Stimulated activated CD4-positive, alpha-beta T cell treated with anti-CD3 and anti-CD28 coated beads, Interleukin-4, amount 100 ng/mL, for 4 hours (primary cell): ENCODE data around the gene PUM1.
"Not testable (repeated sequence)": the region's sequence is repeated elsewhere in the genome, so short reads cannot be mapped to it uniquely, and the experiment has no call there.

ENCODE experiments used
- DNase-seq, 2 experiments: peaks; one replicate each; pipeline ENCODE4 v3.0.0-alpha.2; 2020

PUM1 gene

DNA sequence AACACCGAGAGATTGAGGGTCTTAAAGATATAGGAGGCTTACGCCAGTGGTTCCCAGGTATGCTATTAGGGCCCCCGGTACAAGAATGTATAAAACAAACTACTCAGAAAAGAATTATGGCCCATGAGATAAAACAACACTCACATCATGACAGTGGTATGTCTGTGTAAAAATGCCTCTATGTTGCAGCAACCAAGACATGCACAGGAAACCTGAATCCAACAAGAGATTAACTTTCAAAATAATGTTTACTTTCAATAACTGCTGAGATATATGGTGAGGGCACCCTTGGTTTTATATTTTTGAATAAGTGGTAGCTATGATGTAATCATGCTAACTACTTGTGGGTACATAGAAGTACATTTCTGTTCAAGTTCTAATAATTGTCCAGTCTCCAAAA lies 74.9 kb downstream of the PUM1 start:
- DNase-seq, result no peak

DNA sequence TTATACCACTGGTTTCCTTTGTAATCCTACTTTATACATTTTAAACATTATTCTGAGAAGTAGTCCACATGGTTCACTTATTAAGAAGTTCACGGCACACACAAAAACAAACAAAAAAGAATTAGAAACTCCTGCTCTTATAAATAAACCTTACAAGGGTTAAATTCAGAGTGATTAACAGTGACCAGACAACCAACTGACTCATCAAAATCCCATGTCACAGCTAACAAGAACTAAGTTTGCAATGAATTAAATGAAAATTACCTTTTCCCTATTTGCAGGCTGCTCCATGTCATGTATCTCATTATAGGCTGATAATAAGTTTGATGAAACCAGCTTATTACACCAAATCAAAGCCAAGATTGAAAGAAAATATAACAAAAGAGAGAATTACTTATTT lies 77.5 kb downstream of the PUM1 start:
- no peak for DNase-seq

DNA sequence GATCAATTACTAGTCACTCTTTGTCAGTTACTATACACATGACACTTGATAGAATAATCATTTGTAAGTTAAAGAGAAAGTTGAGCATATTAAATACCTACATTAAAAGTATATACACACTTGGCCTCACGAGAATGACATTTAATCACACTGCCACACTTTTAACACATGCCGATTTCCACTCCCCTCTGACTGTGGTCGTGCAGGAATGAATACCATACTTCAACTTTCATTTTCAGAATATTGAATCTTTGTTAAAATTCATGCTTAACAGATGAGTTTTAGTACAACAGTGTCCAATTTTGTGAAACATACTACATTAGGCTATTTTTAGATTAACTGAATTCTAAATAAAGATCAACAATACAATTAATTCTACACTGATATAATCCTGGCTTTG lies 78.8 kb downstream of the PUM1 start:
- no peak for DNase-seq

DNA sequence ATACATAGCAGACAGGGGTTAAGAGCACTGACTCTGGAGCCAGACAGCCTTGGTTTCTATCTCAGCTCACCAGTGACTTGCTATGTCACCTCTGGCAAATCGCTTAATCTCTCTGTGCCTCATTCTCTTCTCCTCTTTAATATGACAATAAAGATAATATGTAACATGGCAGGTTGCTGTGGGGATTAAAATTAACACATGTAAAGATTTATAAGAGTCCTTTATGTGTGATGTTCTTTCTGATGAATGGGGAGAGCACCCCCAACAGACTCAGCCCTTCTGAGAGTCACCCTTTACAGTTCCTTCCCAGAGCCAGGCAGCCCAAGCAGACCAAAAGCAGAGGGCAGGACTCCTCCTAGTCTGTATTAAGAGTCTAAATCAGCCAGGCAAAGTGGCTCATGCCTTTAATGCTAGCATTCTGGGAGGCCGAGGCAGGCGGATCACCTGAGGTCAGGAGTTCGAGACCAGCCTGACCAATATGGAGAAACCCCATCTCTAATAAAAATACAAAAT lies 80.5 kb downstream of the PUM1 start:
- no peak for DNase-seq

DNA sequence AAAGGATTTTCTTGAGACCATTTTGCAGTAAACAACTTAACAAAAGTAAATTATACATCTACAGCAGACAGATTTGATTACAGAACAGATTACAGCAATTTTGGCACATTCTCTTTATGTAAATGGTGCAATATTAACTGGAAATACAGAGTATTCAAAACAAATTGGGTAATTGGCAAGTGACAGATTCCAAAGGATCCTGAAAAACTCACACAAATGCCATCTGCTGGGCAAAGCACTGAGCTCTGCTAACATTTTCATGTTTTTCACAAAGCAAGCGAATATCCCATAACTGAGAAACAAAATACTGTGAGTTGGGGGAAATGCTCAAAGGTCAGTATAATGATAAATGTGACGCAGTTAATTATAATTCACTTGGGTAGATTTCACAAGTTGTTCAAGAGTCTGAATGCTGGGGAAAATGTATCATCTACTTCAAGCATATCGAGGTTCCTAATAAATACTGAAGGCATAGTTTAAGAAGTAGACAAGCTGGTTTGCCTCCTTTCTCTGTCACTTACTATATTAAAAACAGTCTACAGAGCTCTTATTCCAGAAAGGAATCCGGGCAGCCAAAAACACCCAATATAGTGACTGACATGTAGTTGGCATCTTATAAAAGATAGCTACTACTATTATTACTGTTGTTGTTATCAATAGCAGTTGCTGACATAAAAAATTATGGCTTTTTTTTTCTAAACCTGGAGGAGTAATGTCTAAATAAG lies 81.2 kb downstream of the PUM1 start:
- no peak for DNase-seq

DNA sequence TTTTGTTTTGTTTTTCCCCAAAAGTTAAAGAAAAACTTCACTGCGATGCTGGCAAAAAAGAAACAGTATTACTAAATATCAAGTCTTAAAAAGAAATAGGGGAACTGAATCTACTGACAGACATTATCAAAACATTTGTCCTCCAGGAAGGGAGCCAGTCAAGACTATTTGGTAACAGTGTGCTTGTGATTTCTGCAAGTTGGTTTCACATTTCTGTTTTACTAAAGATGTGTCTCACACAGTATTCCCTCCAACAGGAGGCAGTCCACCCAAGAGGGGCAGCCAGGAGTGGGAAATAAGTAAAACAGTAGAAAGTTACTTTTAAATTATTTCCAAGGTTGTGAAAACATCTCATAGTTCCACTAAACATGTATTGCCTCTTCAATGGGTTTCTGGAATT lies 82.6 kb downstream of the PUM1 start:
- no peak for DNase-seq

DNA sequence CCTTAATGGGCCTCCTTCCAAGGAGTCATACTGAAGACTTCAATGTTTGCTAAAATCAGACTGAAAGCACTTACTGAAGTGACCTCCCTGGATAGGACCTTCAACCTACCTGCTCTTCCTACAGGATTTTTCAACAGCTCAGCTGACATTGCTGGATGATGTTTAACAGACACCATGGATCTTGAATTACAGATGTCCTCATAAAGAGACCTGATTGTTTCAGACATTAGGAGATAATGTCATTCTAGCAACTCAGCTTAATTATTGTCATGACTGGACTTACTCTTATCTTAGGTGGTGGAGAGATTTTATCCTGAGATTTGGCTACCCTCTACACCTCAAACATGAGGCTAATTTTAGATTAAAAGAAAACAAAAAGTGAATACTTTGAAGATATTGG lies 83.1 kb downstream of the PUM1 start:
- DNase-seq, result no peak

DNA sequence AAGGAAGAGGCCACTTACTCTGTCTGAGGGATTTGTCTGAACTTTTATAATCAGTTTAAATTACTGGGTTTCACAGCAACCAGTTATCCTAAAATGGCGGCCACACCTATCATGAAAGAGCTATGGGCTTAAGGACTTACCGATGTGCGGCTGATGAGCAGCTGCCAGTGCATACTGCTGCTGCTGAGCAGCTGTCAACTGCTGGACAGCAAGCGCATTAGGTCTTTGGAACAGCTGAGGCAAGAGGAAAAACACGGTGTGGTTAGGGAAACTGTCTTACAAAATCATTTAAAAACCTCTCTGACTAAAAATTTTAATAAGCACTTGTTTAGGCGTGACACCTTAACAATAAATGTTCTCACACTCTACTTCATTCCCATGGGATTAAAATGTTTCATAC lies 84.3 kb downstream of the PUM1 start:
- DNase-seq, result no peak

DNA sequence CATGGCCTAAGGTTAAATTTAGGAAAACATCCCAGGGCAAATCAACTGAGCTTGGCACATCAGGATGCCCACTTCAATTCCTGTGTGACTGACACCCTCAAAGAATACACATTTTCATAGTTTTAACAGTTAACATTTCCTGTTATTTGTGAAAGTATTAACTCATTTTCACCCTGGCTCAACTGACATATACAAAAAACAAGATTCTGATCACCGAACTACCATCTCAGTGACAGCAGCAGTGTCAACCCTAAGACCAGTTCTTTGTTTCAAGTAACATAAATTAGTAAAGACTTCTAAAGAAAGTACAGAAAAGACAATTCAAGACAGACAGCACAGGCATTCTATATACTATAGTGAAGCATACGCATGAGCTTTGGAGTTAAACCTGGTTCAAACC lies 88.0 kb downstream of the PUM1 start:
- no peak for DNase-seq

DNA sequence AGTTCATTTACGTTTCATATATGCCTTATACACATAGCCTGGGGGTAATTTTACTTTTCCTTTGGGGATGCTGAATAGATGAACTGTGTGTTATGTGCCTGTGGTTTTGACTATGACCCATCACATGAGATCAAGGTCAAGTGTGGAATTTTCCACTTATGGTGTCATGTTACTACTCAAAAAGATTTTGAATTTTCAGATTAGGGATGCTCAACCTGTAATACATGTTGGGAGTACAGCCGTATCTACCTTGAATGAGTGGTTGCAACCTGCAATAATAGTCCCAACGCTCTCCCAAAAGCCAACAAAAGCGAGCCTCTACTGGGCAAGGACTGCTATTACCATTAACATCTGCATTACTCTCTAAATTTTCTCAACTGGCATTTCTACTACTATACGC lies 88.4 kb downstream of the PUM1 start:
- no peak for DNase-seq

DNA sequence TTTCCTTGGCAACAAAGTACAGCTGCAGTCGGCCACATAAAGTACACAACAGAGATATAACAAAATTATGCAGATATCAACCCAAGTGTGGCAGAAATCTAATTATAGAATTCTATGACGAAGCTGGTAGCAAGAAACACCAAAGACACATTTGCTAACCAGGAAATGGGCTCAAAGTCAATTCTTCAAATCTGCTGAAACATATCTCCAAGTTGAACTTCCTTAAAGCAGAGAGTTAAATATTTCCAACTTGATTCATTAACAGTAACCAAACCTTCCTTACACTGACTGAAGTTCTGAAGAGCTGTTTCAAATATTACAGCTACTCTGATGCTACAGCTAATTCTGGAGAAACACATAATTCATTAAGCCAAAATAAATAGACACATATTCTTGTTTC lies 89.4 kb downstream of the PUM1 start:
- DNase-seq, result no peak

DNA sequence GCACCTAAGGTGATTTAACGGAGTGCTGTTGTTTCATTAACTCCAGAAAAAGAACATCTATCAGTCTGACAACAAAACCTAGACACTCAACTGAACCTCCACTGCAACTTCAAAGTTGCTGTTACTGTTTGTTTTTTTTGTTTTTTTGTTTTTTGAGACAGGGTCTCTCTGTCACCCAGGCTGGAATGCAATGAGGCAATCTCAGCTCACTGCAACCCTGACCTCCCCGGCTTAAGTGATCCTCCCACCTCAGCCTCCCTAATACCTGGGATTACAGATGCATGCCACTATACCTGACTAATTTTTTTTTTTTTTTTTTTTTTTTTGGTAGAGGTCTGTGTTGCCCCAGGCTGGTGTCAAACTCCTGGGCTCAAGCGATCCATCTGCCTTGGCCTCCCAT lies 90.3 kb downstream of the PUM1 start:
- DNase-seq, result no peak

DNA sequence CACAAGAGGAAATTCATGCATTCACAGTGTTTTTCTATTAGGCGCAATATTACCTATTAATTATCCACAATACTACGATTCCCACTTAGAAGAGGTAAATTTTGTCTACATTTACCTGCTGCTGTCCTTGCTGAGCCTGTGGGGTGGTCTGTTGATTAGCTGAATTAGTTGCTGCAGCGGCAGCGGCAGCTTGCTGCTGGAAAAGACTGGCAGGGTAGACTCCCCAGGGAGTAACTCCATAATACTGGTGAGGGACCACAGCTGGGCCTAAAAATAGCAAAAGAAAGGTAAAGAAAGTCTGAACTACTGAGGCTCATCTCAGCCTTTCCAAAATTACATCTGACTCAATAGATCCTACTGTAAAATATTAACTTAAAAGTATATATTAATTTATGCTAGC lies 91.0 kb downstream of the PUM1 start:
- DNase-seq, result no peak

DNA sequence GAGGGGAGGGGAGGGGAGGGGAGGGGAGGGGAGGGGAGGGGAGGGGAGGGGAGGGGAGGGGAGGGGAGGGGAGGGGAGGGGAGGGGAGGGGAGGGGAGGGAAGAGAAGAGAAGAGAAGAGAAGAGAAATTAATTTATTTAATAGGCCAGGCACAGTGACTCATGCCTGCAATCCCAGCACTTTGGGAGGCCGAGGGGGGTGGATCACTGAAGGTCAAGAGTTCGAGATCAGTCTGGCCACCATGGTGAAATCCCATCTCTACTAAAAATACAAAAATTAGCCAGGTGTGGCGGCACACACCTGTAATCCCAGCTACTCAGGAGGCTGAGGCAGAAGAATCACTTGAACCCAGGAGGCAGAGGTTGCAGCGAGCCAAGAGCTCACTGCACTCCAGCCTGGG lies 93.2 kb downstream of the PUM1 start:
- not testable (repeated sequence) for DNase-seq

DNA sequence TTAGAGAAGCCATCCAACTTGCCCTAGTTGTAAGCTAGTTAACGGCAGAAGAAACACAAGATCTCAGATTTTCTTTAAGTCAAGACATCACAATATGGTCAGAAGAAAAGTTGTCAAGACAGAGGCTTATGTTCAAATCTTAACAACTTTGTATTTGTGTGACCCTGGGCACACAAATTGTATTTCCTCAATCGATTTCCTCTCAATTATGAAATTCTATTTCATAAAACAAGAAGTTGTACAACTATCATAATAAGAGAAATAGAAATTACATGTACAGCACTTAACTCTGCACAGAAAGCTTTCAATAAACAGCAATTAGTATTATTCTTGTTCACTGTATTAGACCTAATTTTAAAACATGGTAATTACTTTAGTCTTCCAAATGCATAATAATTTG lies 94.0 kb downstream of the PUM1 start:
- DNase-seq, result no peak

DNA sequence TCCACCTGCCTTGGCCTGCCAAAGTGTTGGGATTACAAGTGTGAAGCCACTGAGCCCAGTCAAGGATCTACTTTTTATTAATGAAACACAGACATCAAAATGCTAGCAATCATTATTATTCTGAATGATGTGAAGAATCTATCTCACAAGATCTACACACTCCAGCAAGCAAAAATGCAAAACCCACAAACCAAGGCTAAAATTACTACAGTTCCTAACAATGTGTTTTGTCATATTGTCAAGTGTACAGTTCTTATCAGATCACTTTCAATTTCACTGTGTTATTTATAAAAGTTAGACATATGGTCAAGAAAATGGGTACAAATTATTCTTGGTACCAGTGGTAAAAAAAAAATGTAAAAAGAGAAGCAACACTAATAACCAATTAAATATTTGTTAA lies 95.6 kb downstream of the PUM1 start:
- DNase-seq, result no peak

DNA sequence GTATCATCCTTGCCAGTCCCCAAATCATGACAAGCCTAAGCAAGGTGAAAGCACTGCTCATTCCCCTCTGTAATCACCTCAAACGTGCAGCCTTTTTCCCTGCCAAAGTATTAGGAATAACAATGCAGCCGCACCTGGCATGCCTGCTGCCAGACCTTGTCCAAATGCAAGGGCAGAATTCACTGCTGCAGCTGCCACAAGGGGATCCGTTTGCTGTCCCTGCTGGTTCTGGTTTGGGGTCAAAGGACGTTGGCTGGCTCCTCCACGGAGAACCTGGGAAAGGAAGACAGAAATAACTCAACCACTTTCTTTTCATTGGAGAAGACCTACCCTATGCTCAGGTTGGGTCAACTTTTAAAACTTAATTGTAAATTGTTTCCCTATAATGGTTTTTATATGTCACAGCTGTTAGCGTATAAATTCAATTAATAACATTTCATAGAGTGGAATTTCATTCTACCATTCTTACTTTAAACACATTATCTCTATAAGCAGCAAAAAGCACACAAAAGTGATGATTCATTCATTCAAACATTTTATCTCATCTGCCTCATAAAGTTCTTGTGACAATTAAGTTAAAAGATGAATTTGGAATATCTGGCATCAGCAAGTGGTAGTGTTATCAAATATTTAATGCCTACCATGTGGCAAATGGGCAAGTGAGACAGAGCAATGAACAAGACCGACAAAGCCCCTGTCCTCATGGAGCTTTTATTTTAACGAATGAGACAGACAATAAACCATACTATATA lies 97.1 kb downstream of the PUM1 start:
- no peak for DNase-seq

DNA sequence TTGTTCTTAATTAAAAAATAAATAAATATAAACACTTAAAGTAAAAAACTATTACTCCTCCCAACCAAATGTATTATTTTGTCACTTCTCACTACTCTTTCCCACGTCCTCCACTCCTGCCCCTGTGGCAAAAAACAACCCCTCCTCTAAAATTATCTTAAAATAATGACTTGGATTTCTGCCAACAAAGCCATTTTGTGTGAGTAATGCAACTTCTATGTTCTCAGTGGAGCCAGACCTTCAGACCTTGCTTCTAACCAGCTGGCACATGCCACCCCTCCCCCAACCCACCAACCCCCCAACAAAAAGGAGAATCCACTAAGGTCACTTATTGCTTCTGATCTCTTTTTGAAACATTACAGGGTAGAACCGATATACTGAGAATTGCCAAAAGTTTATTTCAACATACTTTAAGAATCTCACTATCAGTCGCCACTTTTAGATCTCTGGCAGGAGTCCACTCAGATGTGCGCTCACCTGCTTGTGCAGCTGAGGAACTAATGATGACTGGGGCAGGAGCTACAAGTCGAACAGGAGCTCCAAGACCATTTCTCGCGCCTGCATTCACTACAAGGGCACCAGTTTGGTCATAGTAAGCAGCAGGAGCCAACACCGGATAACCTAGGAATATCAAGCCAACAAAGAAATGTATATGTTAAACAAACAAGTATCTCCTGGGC lies 98.7 kb downstream of the PUM1 start:
- DNase-seq, result no peak

DNA sequence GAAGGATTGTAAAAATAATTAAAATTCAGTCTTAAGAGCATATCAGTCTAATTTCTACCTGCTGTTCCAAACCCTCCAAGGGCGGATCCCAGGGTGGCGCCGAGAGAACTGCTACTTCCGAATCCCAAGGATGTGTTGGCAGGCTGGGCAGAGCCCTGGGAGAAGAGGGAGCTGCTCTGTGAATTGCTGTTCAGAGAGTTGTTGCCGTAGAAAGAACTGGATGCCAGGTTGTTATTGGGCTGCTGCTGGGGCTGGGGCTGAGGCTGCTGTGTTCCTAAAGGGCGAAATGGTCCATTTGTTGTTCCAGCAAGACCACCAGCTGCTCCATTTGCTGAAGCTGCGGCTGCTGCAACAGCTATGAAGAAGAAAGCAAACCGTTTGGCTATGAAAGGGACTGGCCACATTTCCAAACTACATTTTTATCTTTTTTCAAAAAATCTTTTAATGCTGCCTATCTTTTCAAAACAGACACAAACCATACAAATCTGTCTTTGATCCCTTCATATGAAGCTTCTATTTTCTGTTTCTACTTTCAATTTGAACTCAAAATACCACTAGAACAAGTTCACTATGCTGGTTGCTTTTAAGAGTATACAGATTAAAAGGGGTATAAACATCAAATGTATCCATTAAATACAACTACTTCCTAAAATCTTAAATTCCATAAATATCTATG lies 99.5 kb downstream of the PUM1 start:
- no peak for DNase-seq

DNA sequence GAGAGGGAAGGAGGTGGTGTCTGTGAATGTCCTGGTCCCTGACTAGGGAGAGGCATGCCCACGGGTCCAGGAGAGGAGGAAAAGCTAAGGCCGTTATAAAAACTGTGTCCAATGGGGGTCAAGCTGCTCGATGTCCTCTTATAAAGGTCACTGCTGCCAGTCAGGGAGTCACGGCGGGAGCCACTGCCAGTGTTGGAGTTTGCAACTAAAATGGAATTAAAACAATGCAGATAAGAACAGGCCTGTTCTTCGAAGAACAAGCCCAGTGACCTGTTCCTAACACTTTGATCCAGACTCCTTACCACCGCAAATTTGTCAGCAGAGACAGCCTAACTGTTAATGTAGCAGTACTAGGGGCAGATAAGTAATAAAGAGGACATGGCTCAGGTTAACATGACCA lies 100.8 kb downstream of the PUM1 start:
- DNase-seq, result no peak

DNA sequence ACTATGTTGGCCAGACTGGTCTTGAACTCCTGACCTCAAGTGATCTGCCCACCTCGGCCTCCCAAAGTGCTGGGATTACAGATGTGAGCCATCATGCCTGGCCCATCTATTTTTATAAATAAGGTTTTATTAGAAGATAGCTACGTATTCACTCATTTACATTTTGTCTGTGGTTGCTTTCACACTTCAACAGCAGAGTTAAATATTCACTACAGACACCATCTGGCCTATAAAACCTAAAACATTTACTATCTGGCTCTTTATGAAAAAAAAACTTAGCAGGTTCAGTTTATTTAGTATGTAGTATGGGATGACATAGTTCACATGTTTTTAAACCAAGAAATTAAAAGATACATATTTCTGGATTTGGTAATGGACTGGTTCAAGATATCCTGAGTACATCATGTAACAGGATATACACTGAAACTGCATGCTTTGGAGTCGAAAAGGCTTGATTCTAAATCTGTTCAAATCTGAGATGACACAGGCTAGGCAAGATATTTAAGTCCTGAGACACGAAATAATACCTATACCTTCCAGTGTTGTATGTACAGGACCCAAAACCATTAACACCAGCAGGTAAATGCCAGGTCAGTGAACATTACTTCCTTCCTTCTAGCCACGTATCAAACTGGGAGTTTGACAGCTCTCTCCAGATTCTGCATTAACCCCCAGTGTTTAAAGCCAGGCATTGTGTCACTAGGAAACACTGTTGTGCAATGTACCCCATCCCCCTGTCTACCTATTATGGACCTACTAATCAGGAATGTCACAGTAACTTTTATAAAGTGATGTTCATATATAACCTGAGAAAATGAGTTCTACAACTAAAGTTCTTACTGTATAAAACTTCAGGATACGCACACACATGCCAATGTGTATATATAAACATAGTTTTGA lies 102.7 kb downstream of the PUM1 start:
- DNase-seq, result no peak

DNA sequence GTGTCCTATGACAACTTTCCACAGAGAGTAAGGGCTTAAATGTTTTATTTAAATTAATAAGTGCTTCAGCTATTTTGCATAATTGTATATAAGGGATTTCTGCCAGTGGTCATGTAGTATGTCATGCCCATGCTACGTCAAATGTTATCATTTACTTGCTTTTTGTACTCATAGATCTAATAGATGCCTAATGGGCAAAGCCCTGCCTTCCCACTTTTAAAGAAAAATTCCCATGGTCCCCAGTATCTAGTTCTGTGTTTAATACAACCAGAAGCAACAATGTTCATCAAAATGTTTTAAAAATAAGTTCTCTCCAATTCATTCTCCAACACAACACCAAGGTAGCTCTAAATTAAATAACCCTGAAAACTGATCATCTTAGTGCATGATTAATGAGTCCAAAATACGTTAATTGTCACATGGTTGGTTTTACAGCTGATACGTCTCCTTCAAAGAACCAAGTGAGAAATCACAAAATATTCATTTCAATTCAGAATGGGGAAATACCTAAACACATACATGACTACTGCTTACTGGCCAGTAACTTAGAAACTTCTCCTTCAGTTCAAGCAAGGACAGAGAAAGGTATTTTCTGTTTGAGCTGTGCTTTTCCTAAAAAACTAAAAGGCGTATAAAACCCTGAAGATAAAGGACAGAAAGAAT lies 107.8 kb downstream of the PUM1 start:
- no peak for DNase-seq
